GM12872 (cell line): Measurements from ENCODE around the gene TTPAL.
A peak's percentile ranks its signal among the peaks of the same experiment; 100 is the strongest.

Source experiments
- CTCF ChIP-seq: IDR thresholded peaks from 3 replicates; pipeline ENCODE4 v1.5.1; 2011; ENCODE audit warnings: low read depth, mild to moderate bottlenecking, low read length, moderate library complexity; ENCODE audit not compliant: insufficient read depth

TTPAL gene

GRCh38 chr20:44429419-44430269, 46.0 kb upstream of the TTPAL start:
- no peak for TF ChIP-seq CTCF

GRCh38 chr20:44430270-44431065, 45.2 kb upstream of the TTPAL start:
- no peak for TF ChIP-seq CTCF

- TF ChIP-seq CTCF, result no peak
Measured at GRCh38 chr20:44431118-44431501, 44.6 kb upstream of the TTPAL start.

DNA sequence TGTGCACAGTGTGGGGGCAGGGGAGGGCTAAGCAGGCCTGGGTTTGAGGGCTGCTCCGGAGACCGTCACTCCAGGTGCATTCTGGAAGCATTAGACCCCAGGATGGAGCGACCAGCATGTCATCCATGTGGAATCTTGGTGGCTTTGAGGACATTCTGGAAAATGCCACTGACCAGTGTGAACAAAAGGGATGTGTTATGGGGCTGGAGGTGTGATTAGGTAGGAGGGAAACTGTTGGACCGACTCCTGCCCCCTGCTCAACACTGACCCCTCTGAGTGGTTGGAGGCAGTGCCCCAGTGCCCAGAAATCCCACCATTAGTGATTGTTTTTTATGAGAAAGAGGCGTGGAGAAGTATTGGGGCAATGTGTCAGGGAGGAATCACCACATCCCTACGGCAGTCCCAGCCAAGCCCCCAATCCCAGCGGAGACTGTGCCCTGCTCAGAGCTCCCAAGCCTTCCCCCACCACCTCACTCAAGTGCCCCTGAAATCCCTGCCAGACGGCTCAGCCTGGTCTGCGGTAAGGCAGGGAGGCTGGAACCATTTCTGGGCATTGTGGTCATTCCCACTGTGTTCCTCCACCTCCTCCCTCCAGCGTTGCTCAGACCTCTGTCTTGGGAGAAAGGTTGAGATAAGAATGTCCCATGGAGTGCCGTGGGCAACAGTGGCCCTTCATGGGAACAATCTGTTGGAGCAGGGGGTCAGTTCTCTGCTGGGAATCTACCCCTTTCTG, 44.0 kb upstream of the TTPAL start:
- 0 out of 3 replicates have a peak, but pooled peaks have one; percentile 4 for TF ChIP-seq CTCF

- no peak for TF ChIP-seq CTCF
Measured at GRCh38 chr20:44432618-44433577, 42.8 kb upstream of the TTPAL start.

DNA sequence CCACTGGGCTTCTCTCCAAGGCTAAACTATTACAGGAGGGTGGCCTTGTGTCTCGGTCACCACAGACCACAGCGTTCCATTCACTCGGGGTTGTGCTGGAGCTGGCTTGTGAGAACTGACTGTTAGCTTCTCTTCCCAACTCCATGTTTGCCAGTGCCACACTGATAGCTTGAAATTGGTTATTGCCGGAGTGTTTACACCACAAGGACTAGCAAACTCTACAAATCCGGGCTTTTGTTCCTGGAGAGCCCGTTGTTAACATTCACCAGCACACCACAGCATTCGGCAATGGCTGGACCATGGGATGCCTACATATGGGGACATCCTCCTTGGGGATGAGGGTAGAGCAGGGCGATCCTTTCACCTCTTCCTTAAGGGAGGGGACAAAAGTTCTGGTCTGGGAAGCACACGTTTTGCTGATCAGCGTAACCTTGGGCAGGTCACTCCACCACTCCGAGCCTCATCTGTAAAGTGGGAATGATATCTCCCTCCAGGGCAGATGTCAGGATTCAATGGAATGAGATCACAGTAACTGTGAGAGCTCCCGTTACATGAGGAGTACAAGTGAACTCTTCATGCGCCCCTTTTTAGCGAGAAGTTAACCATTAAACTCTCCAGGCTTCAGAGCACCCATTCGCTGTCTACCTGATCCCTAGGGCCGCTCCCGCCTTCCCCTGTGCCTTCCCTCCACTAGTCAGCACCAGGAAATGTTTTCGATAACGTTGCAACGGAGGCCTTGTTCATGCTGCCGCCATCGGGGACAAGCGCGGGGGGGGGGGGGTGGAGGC, 41.7 kb upstream of the TTPAL start:
- no peak for TF ChIP-seq CTCF
